Chondrocyte (in vitro differentiated cells): ENCODE data around the gene DLX2. TPM values are rescaled to one million over a fixed set of nuclear protein-coding genes. Genes with fewer than 3 reads are reported as not detected.
"Not testable (repeated sequence)": the region's sequence is repeated elsewhere in the genome, so short reads cannot be mapped to it uniquely, and the experiment has no call there.

Experiments used
- DNase-seq: peaks from one replicate; pipeline ENCODE4 v3.0.0; 2021; ENCODE audit warnings: mixed read lengths, low spot score
- H3K27ac Mint-ChIP-seq: one replicate; pipeline ENCODE4 v1.8.0; 2021; ENCODE audit warnings: mild to moderate bottlenecking, moderate library complexity, mixed read lengths; ENCODE audit not compliant: unreplicated experiment
- H3K27me3 Mint-ChIP-seq: 2 replicates; pipeline ENCODE4 v1.8.0; 2021; ENCODE audit warnings: low read depth, mixed read lengths
- H3K36me3 Mint-ChIP-seq: 2 replicates; pipeline ENCODE4 v1.8.0; 2021; ENCODE audit warnings: low read depth, mixed read lengths
- H3K4me1 Mint-ChIP-seq: 2 replicates; pipeline ENCODE4 v1.8.0; 2021; ENCODE audit warnings: low read depth, mild to moderate bottlenecking, mixed read lengths
- H3K4me3 Mint-ChIP-seq: one replicate; pipeline ENCODE4 v1.8.0; 2021; ENCODE audit warnings: mild to moderate bottlenecking, moderate library complexity, mixed read lengths; ENCODE audit not compliant: unreplicated experiment
- H3K9me3 Mint-ChIP-seq: 2 replicates; pipeline ENCODE4 v1.8.0; 2021; ENCODE audit warnings: low read depth, mixed read lengths
- CTCF ChIP-seq: fragments of 200-600 bp; sonication (generic); IDR thresholded peaks from 2 replicates; pipeline ENCODE4 v1.5.0; 2021; ENCODE audit warnings: antibody characterized with exemption, mild to moderate bottlenecking, moderate library complexity
- total RNA-seq: library from RNA; stranded (reverse); gene quantifications from 3 replicates; pipeline ENCODE4 v1.2.1, GENCODE V29; 2021

Gene DLX2
- total RNA-seq, 1 donor from 2014 or later, result 5.7 TPM

- H3K27ac Mint-ChIP-seq, result no peak overlapping the region
- TF ChIP-seq CTCF, result no peak
- no peaks in the 10 kb centered on the region for H3K27me3 Mint-ChIP-seq
- H3K4me1 Mint-ChIP-seq, result no peaks in the 10 kb centered on the region
- no peaks in the 10 kb centered on the region for H3K36me3 Mint-ChIP-seq
- H3K9me3 Mint-ChIP-seq, result no peaks in the 10 kb centered on the region
- no peak for DNase-seq
- H3K4me3 Mint-ChIP-seq, result no peak overlapping the region
Observed at GRCh38 chr2:172072303-172072702, 30.4 kb downstream of the DLX2 start.

GRCh38 chr2:172070936-172071335, 31.8 kb downstream of the DLX2 start:
- no peak for DNase-seq
- TF ChIP-seq CTCF, result no peak
- Mint-ChIP-seq H3K4me1 (no peaks in the 10 kb centered on the region), H3K36me3 (no peaks in the 10 kb centered on the region), H3K27me3 (no peaks in the 10 kb centered on the region), H3K4me3 (no peak overlapping the region), H3K9me3 (no peaks in the 10 kb centered on the region), H3K27ac (no peak overlapping the region)

GRCh38 chr2:172067905-172068304, 34.8 kb downstream of the DLX2 start:
- H3K9me3 Mint-ChIP-seq, H3K27me3 Mint-ChIP-seq, H3K36me3 Mint-ChIP-seq, H3K4me3 Mint-ChIP-seq, DNase-seq, H3K27ac Mint-ChIP-seq, H3K4me1 Mint-ChIP-seq: not testable (repeated sequence)

- Mint-ChIP-seq H3K36me3 (peaks cover 2% of the 10 kb centered on the region), H3K4me3 (no peak overlapping the region), H3K27me3 (peaks cover 2% of the 10 kb centered on the region), H3K4me1 (no peaks in the 10 kb centered on the region), H3K9me3 (no peaks in the 10 kb centered on the region), H3K27ac (no peak overlapping the region)
- DNase-seq, result no peak
- no peak for TF ChIP-seq CTCF
Observed at GRCh38 chr2:172066394-172066886, 36.3 kb downstream of the DLX2 start.

- Mint-ChIP-seq H3K4me3 (no peak overlapping the region), H3K36me3 (peaks cover 2% of the 10 kb centered on the region), H3K4me1 (no peaks in the 10 kb centered on the region), H3K27ac (no peak overlapping the region), H3K27me3 (peaks cover 2% of the 10 kb centered on the region), H3K9me3 (no peaks in the 10 kb centered on the region)
- TF ChIP-seq CTCF, result no peak
- no peak for DNase-seq
Observed at GRCh38 chr2:172065111-172065510, 37.6 kb downstream of the DLX2 start.

GRCh38 chr2:172063446-172063845, 39.3 kb downstream of the DLX2 start:
- H3K27ac Mint-ChIP-seq, result no peak overlapping the region
- no peak for TF ChIP-seq CTCF
- H3K27me3 Mint-ChIP-seq, result peaks cover 2% of the 10 kb centered on the region
- no peaks in the 10 kb centered on the region for H3K9me3 Mint-ChIP-seq
- peaks cover 2% of the 10 kb centered on the region for H3K36me3 Mint-ChIP-seq
- no peaks in the 10 kb centered on the region for H3K4me1 Mint-ChIP-seq
- DNase-seq, result no peak
- H3K4me3 Mint-ChIP-seq, result no peak overlapping the region
